Measurements from ENCODE around the gene CCNI2.

DNA sequence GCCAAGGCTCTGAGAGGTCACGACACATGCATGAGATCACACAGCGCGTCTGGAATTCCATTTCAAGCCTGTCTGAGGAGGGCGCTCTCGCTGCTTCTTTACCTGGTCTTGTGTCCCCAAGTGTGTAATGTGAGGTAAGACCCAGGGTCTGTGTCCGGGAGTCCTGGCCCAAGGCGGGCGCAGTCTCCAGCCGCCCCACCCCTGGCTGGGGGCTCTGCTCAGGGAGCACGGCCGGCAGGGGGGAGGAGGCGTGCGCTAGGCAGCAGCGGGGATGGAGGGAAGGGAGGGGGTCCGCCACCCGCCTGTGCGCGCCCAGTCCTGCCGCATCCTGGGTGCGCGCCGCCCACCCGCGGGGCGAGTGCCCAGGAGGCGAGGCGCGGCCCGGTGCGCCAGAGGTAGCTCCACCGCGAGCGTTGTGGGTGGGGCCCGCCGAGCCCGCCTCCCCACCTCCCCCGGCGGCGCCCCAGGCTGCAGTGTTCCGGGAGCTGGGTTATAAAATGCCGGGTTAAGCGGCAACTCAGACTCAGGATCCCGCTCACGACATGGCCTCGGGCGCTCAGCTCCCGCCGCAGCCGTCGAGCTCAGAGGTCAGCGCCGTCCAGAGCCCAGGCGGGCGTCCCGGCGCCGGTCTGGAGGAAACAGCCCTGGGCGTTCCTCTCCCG is at the start of gene CCNI2:
- TF ChIP-seq EZH2phosphoT487 (IDR thresholded peaks at IDR 0.05; ENCODE audit: insufficient read depth, low read depth) (no peak), EZH2 (IDR thresholded peaks at IDR 0.05; ENCODE audit: insufficient read depth, poor library complexity, severe bottlenecking) (peak; percentile 93)
